Germinal center (tissue), 1 donor: ENCODE measurements around the gene HK3.

Experiments
- DNase-seq: peaks from one replicate; pipeline ENCODE4 v3.0.0; 2012; ENCODE audit warnings: mixed read lengths, low spot score

The HK3 gene

GRCh38 chr5:176902102-176902814 is 3.1 kb upstream of the HK3 start:
- no peak for DNase-seq

- DNase-seq: no peak
Observed at GRCh38 chr5:176901260-176902101, 2.3 kb upstream of the HK3 start.

- no peak for DNase-seq
Observed at GRCh38 chr5:176900780-176901204, 1.6 kb upstream of the HK3 start.

- DNase-seq: no peak
Observed at GRCh38 chr5:176899946-176900779, 1.0 kb upstream of the HK3 start.

- DNase-seq: no peak
Observed at GRCh38 chr5:176897263-176897662, 1.9 kb downstream of the HK3 start.

GRCh38 chr5:176895831-176896230 is 3.3 kb downstream of the HK3 start:
- no peak for DNase-seq

- DNase-seq: no peak
Observed at GRCh38 chr5:176894298-176894697, 4.8 kb downstream of the HK3 start.

GRCh38 chr5:176892663-176893062 is 6.5 kb downstream of the HK3 start:
- no peak for DNase-seq

- no peak for DNase-seq
Observed at GRCh38 chr5:176891331-176891958, 7.7 kb downstream of the HK3 start.

GRCh38 chr5:176890455-176891330 is 8.5 kb downstream of the HK3 start:
- DNase-seq: no peak

GRCh38 chr5:176889321-176890280 is 9.5 kb downstream of the HK3 start:
- no peak for DNase-seq

- no peak for DNase-seq
Observed at GRCh38 chr5:176888865-176889165, 10.3 kb downstream of the HK3 start.

- no peak for DNase-seq
Observed at GRCh38 chr5:176888016-176888864, 10.9 kb downstream of the HK3 start.

- DNase-seq: no peak
Observed at GRCh38 chr5:176887252-176887849, 11.8 kb downstream of the HK3 start.

GRCh38 chr5:176886336-176887251 is 12.6 kb downstream of the HK3 start:
- DNase-seq: no peak

- no peak for DNase-seq
Observed at GRCh38 chr5:176884571-176884890, 14.6 kb downstream of the HK3 start.

- no peak for DNase-seq
Observed at GRCh38 chr5:176883700-176884570, 15.2 kb downstream of the HK3 start.
